PC-3 (cell line): Measurements from ENCODE around the gene FHAD1. TPM values are rescaled to one million over a fixed set of nuclear protein-coding genes. Genes with fewer than 3 reads are reported as not detected.

Source experiments
- ATAC-seq: fragments of 200-7000 bp; cut with Tn5 transposase; 2 replicates; pipeline ENCODE4 v1.9.1; 2020; ENCODE audit warnings: mild to moderate bottlenecking, moderate library complexity
- BruUV-seq: library from RNA; stranded (reverse); fragments of 400-500 nt; replicated peaks from 2 replicates; lab custom pipeline; 2021; lab: Mats Ljungman, UMichigan
- CTCF ChIA-PET: fragments of 300-600 bp; sonication (Branson Sonifier 250); formaldehyde crosslinking; loops from one replicate; lab custom pipeline; 2022; ENCODE audit warnings: antibody characterized with exemption; lab: Charles Lee
- POLR2A ChIA-PET: fragments of 300-600 bp; sonication (Branson Sonifier 250); formaldehyde crosslinking; loops from one replicate; lab custom pipeline; 2022; ENCODE audit warnings: antibody characterized with exemption; ENCODE audit not compliant: unreplicated experiment; lab: Charles Lee
- DNase-seq: peaks from one replicate; pipeline ENCODE4 v3.0.0-alpha.2; 2015
- H2AFZ ChIP-seq: fragments of 300-600 bp; sonication (generic); 2 replicates; pipeline ENCODE4 v1.6.0; 2016; ENCODE audit warnings: antibody characterized with exemption, low read length
- H3F3A ChIP-seq: fragments of 300-600 bp; sonication (generic); one replicate; pipeline ENCODE4 v1.6.0; 2017; ENCODE audit warnings: antibody characterized with exemption, low read length, control low read depth, mild to moderate bottlenecking; ENCODE audit not compliant: unreplicated experiment
- H3K27ac ChIP-seq: fragments of 300-600 bp; sonication (generic); 2 replicates; pipeline ENCODE4 v1.5.1; 2016; ENCODE audit warnings: mild to moderate bottlenecking, low read length
- H3K27me3 ChIP-seq: fragments of 300-600 bp; sonication (generic); 2 replicates; pipeline ENCODE4 v1.6.1; 2016; ENCODE audit warnings: low read length, mixed read lengths
- H3K36me3 ChIP-seq: fragments of 300-600 bp; sonication (generic); 2 replicates; pipeline ENCODE4 v1.6.1; 2016; ENCODE audit warnings: low read depth, mixed run types, low read length, mixed read lengths
- H3K4me1 ChIP-seq: fragments of 300-600 bp; sonication (generic); 2 replicates; pipeline ENCODE4 v1.5.1; 2016; ENCODE audit warnings: low read length; ENCODE audit not compliant: insufficient read depth
- H3K4me2 ChIP-seq: fragments of 300-600 bp; sonication (generic); 2 replicates; pipeline ENCODE4 v1.6.0; 2016; ENCODE audit warnings: low read length
- H3K4me3 ChIP-seq: fragments of 300-600 bp; sonication (generic); 2 replicates; pipeline ENCODE4 v1.5.1; 2016; ENCODE audit warnings: mild to moderate bottlenecking, low read length, mixed read lengths
- H3K79me2 ChIP-seq: fragments of 300-600 bp; sonication (generic); 2 replicates; pipeline ENCODE4 v1.6.1; 2017; ENCODE audit warnings: low read length, mixed read lengths
- H3K9ac ChIP-seq: fragments of 300-600 bp; sonication (generic); 2 replicates; pipeline ENCODE4 v1.6.0; 2016; ENCODE audit warnings: mild to moderate bottlenecking, low read length
- H3K9me2 ChIP-seq: fragments of 300-600 bp; sonication (generic); replicated peaks from 2 replicates; pipeline ENCODE4 v1.6.1; 2016; ENCODE audit warnings: mixed run types, low read length, mixed read lengths
- H3K9me3 ChIP-seq: fragments of 300-600 bp; sonication (generic); 2 replicates; pipeline ENCODE4 v1.6.1; 2016; ENCODE audit warnings: low read length, mixed read lengths
- H4K20me1 ChIP-seq: fragments of 300-600 bp; sonication (generic); 2 replicates; pipeline ENCODE4 v1.6.1; 2016; ENCODE audit warnings: low read length, mixed read lengths
- CTCF ChIP-seq: fragments of 300-600 bp; sonication (generic); conservative IDR thresholded peaks from 2 replicates; pipeline ENCODE4 v1.5.1; 2017; ENCODE audit warnings: antibody characterized with exemption, low read depth, mild to moderate bottlenecking, low read length
- EZH2 ChIP-seq: fragments of 300-600 bp; sonication (generic); IDR thresholded peaks from one replicate; pipeline ENCODE4 v1.6.1; 2017; ENCODE audit warnings: antibody characterized with exemption, mild to moderate bottlenecking, low read length; ENCODE audit not compliant: unreplicated experiment
- EZH2phosphoT487 ChIP-seq: fragments of 300-600 bp; sonication (generic); IDR thresholded peaks from 2 replicates; pipeline ENCODE4 v1.6.1; 2018; ENCODE audit warnings: mild to moderate bottlenecking, antibody characterized with exemption, low read length, borderline replicate concordance
- intact Hi-C: fragments of 100-400 bp; cut with micrococcal nuclease; formaldehyde crosslinking; loops from 2 replicates; pipeline ENCODE4 v1.9.0; 2023
- total RNA-seq: library from RNA; depleted of rRNA; stranded (reverse); fragments of >200 nt; gene quantifications from 2 replicates; pipeline ENCODE4 v1.2.3, GENCODE V29; 2014

Gene FHAD1
- total RNA-seq, 1 experiment from 2014 or later = 0.95 TPM

GRCh38 chr1:15323351-15323988 is 76.4 kb downstream of the FHAD1 start:
- H3K4me2 ChIP-seq = peak overlapping the region; percentile 47

DNA sequence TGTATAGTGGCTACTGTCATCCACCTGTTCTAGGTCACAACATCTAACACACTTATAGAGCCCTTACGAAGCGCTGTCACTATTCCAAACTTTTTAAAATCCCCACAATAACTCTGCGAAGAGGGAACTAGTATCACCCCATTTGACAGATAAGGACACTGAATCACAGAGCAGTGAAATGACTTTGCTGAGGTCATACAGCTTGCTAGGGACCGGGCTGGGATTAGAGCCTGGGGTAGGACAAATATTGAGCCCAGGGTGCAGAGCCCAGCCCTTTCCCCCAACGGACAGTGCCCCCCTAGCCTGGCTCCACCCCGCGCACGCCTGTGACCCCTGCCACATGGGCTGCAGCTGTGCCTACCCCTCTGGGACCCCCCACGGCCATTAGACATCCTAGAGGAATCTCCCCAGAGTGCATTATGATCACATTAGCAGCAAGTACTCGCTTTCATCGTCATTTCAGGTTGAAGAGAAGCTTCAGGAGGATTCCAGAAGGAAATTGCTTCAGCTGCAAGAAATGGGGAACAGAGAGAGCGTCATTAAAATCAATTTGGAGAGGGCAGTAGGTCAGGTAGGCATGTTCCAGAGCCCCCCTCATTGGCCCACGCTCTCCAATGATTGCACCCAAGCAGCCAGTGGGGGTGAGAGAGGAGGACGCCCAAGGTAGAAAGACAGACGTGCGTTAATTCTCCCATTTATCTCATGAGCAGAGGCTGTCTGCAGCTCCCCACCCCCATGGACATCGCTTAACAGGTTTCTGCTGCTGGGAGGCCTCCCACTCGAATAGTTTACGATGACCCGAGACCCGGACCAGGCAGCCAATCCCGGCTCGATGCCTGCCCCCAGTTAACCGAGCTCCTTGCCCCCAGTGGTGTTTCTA is 77.2 kb downstream of the FHAD1 start:
- intact Hi-C loops = loop anchor here (1.0 to 2.0 kb wide), 3 partner anchors 92 to 177 kb away; no protein-coding TSS in a partner anchor
- H3K9ac ChIP-seq = no peak overlapping the region
- DNase-seq (no peak), ATAC-seq (no peak)
- peaks cover 13% of the 10 kb centered on the region for H3K4me1 ChIP-seq
- no peaks in the 10 kb centered on the region for H3K9me3 ChIP-seq
- TF ChIP-seq EZH2 (no peak), CTCF (no peak)
- H4K20me1 ChIP-seq = no peaks in the 10 kb centered on the region
- H3K27me3 ChIP-seq = no peaks in the 10 kb centered on the region
- peak overlapping the region; percentile 54; the same call in 1 of the 2 replicates for H2AFZ ChIP-seq
- CTCF ChIA-PET = interaction anchor here (0.5 to 2.2 kb wide), 8 partner anchors 11 to 108 kb away, joined by 3 to 12 read pairs (median 5); no protein-coding TSS in a partner anchor
- H3K4me3 ChIP-seq = peak overlapping the region; percentile 12; the same call in 1 of the 2 replicates
- peak overlapping the region; percentile 47 for H3K4me2 ChIP-seq
- H3K79me2 ChIP-seq = no peaks in the 10 kb centered on the region
- POLR2A ChIA-PET = interaction anchor here (0.6 kb wide), 1 partner anchor 60 kb away, joined by 5 read pairs; no protein-coding TSS in a partner anchor
- BruUV-seq = no TSS peak
- H3F3A ChIP-seq = no peaks in the 10 kb centered on the region
- no peaks in the 10 kb centered on the region for H3K9me2 ChIP-seq
- no peak overlapping the region for H3K27ac ChIP-seq
- no peaks in the 10 kb centered on the region for H3K36me3 ChIP-seq

More at GRCh38 chr1:15323351-15323988, 76.4 kb downstream of the FHAD1 start:
- H3K27ac ChIP-seq = peak overlapping the region; percentile 39; the same call in 1 of the 2 replicates
- ATAC-seq = peak; percentile 92
- CTCF ChIA-PET = interaction anchor here (0.5 to 2.2 kb wide), 6 partner anchors 10 to 109 kb away, joined by 3 to 12 read pairs (median 5); no protein-coding TSS in a partner anchor
- TF ChIP-seq EZH2phosphoT487 (no peak), CTCF (peak; percentile 98), EZH2 (no peak)
- peak overlapping the region; percentile 20; the same call in 1 of the 2 replicates for H3K4me3 ChIP-seq
- no TSS peak for BruUV-seq
- no peaks in the 10 kb centered on the region for H3F3A ChIP-seq
- no peaks in the 10 kb centered on the region for H3K9me2 ChIP-seq
- no peaks in the 10 kb centered on the region for H3K79me2 ChIP-seq
- H3K9me3 ChIP-seq = no peaks in the 10 kb centered on the region
- H3K4me1 ChIP-seq = peaks cover 13% of the 10 kb centered on the region
- intact Hi-C loops = loop anchor here (1.0 kb wide), 2 partner anchors 93 to 108 kb away; no protein-coding TSS in a partner anchor
- no peaks in the 10 kb centered on the region for H4K20me1 ChIP-seq
- peak overlapping the region; percentile 54 for H2AFZ ChIP-seq
- no peaks in the 10 kb centered on the region for H3K36me3 ChIP-seq
- no peaks in the 10 kb centered on the region for H3K27me3 ChIP-seq
- no peak overlapping the region for H3K9ac ChIP-seq
- POLR2A ChIA-PET = interaction anchor here (0.7 kb wide), 1 partner anchor 102 kb away, joined by 5 read pairs; no protein-coding TSS in a partner anchor
- DNase-seq = peak; percentile 85
